Measurements from ENCODE around the gene TJP2. TPM values are rescaled to one million over a fixed set of nuclear protein-coding genes. Genes with fewer than 3 reads are reported as not detected.
"Not testable (repeated sequence)": the region's sequence is repeated elsewhere in the genome, so short reads cannot be mapped to it uniquely, and the experiment has no call there.

Gene TJP2
- polyA plus RNA-seq, 3 donors from 2014 or later = 1.5 to 4.9 (median 1.5) TPM

DNA sequence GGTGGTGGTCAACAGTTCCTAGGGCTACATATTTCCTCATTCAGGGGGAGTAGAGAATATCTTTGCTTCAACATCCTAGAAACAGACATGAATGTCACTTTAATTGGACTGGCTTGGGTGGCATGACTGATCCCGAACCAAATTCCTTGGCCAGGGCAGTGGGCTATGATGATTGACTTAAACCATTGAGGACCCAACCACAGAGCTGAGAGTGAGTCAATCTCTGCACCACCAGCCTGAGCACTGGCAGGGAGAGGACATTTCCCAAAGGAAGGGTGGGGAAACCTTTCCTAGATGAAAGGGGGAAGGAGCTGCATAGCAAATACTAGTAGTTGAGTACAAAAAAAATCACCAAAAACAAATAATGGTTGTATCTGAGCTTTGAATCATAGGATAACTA lies 98.1 kb downstream of the TJP2 start:
- Mint-ChIP-seq H3K36me3 (no peaks in the 10 kb centered on the region), H3K9me3 (peaks cover 0 to 6% (median under 1%) of the 10 kb centered on the region in 6 donors), H3K27ac (no peak overlapping the region), H3K4me3 (no peak overlapping the region), H3K27me3 (ENCODE audit: low read depth in 3 of 3) (peaks cover 0 to 4% (median 2%) of the 10 kb centered on the region in 3 donors), H3K4me1 (no peaks in the 10 kb centered on the region)
- no peak for DNase-seq

DNA sequence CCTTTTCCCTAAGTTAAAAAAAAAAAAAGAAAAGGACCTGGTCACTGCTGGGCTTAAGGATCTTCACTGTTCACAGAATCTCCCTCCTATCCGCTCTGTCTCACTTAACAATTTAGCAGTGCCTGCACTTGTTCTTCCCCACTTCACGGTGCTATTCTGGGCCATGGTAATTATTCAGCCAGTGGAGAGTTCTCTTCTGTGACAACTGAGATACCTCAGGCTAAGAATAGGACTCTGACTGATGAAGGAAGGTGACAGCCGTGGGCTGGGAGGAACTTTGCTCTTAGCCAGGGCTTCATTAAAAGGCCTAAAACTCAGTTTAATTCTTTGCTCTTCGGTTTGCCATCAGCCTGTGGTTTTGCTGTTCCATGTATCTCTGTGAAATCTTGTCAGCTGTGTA lies 99.1 kb downstream of the TJP2 start:
- H3K36me3 Mint-ChIP-seq = no peaks in the 10 kb centered on the region
- peaks cover 0 to 4% (median 2%) of the 10 kb centered on the region in 3 donors for H3K27me3 Mint-ChIP-seq (ENCODE audit: low read depth in 3 of 3)
- no peak overlapping the region for H3K27ac Mint-ChIP-seq
- no peak overlapping the region for H3K4me3 Mint-ChIP-seq
- no peak for DNase-seq
- no peaks in the 10 kb centered on the region for H3K4me1 Mint-ChIP-seq
- H3K9me3 Mint-ChIP-seq = peaks cover 0 to 10% (median 3%) of the 10 kb centered on the region in 6 donors

DNA sequence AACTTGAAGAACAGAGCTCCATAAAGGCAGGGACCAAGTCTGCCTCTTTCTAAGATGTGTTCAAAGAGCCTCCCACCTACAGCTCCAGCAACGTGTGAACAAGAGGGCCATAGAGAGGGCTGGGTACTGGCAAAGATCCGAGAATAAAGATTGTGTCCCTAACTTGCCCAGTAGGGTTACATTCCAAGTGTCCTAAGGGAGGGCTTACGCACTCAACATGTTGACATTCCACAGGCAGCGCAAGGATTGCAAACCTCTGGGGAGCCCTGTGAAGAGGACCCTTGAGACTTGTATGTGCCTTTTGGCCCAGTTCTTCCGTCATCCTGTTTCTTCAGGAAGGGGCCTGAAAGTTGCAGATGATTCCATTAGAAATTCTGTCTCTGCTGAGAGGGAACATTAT lies 102.7 kb downstream of the TJP2 start:
- Mint-ChIP-seq H3K4me1 (no peaks in the 10 kb centered on the region), H3K36me3 (no peaks in the 10 kb centered on the region), H3K27ac (no peak overlapping the region), H3K27me3 (ENCODE audit: low read depth in 3 of 3) (peaks cover 1 to 2% (median 2%) of the 10 kb centered on the region in 3 donors), H3K4me3 (no peak overlapping the region), H3K9me3 (peaks cover 0 to 10% (median 1%) of the 10 kb centered on the region in 6 donors)
- DNase-seq = no peak

DNA sequence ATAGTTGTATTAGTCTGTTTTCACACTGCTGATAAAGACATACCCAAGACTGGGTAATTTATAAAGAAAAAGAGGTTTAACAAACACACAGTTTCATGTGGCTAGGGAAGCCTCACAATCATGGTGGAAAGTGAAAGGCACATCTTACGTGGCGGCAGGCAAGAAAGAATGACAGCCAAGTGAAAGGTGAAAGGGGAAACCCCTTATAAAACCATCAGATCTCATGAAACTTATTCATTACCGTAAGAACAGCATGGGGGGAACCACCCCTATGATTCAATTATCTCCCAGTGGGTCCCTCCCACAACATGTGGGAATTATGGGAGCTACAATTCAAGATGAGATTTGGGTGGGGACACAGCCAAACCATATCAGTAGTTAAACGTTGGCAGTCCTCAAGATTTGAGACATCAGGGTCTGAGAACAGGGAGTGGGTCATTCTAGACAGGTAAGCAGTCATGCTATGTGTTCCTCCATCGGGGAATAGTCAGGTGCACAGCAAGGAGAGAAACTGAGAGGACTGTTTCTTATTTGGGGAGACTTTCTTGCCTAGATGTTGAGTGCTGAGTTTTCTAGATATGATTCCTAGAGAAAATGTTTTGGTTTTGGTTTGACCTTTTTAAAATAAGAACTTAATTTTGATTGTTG lies 105.1 kb downstream of the TJP2 start:
- no peaks in the 10 kb centered on the region for H3K36me3 Mint-ChIP-seq
- no peak overlapping the region for H3K4me3 Mint-ChIP-seq

DNA sequence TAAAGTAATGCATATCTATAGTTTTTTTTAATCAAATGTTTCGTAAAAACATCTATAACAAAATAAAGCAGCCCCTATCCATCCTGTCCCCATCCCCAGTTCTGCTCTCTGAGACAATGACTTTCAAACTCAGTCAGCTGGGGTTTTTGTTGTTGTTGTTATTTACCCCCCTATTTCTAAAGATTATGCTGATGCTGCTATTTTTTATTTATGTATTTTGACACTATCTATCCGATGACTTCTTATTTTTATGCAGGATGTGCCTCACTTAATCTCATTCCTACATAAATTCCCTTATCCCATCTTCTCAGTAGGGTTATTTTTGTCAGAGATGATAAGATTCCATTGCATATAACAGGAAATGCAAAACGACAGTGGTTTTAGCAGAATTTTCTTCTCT lies 105.7 kb downstream of the TJP2 start:
- H3K9me3 Mint-ChIP-seq = peaks cover 0 to 6% (median 3%) of the 10 kb centered on the region in 6 donors
- peaks cover 0 to 2% (median 1%) of the 10 kb centered on the region in 3 donors for H3K27me3 Mint-ChIP-seq (ENCODE audit: low read depth in 3 of 3)

More for the DNA sequence above, 105.1 kb downstream of the TJP2 start:
- no peaks in the 10 kb centered on the region for H3K4me1 Mint-ChIP-seq
- peak overlapping the region in 1 of 6 donors; percentile 28 for H3K27ac Mint-ChIP-seq
- peaks cover 1 to 2% (median 2%) of the 10 kb centered on the region in 3 donors for H3K27me3 Mint-ChIP-seq (ENCODE audit: low read depth in 3 of 3)
- no peak for DNase-seq
- peaks cover 0 to 9% (median 3%) of the 10 kb centered on the region in 6 donors for H3K9me3 Mint-ChIP-seq

DNA sequence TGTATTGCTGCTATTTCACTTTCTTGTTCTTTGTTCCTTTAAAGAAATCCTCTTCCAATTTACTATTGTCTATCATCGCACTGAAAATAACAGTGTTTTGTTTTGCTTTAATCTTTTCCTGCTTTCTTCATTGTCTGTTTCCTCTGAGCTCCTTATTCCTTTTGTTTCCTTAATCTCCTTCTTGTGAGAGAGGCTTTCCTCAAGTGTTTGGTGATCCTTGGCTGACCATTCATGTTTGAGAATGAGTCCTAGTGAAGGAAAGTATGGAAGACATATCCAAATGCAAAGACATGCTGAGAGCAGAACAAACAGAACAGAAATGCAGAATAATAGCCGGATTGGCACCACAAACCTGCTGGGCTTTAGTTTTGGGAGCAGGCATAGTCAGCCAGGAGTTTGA lies 108.9 kb downstream of the TJP2 start:
- Mint-ChIP-seq H3K9me3 (peaks cover 0 to 6% (median 2%) of the 10 kb centered on the region in 6 donors), H3K27ac (no peak overlapping the region), H3K4me1 (no peaks in the 10 kb centered on the region), H3K27me3 (ENCODE audit: low read depth in 3 of 3) (peaks cover 1 to 8% (median 5%) of the 10 kb centered on the region in 3 donors), H3K4me3 (no peak overlapping the region), H3K36me3 (no peaks in the 10 kb centered on the region)
- no peak for DNase-seq

More for the DNA sequence above, 105.7 kb downstream of the TJP2 start:
- Mint-ChIP-seq H3K4me3 (no peak overlapping the region), H3K4me1 (no peaks in the 10 kb centered on the region), H3K36me3 (no peaks in the 10 kb centered on the region), H3K27ac (no peak overlapping the region)
- no peak for DNase-seq

DNA sequence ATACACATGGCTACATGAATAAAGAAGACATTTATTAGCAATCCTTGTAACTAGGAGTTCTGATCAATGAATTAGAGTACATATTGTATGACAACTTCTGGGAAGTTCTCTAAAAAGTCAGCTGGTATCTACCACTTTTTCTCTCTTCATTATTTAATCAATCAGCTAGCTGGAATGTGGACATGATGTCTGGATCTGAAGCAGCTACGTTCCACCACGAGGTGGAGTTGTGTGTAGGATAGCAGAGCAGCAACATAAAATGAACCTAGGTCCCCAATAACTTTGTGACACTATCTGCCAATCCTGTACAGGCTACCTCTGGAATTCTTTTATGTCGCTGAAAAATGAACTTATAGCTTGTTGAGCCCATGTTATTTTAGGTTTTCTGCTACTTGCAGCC lies 118.0 kb downstream of the TJP2 start:
- Mint-ChIP-seq H3K27me3 (ENCODE audit: low read depth in 3 of 3) (peaks cover 2 to 3% (median 2%) of the 10 kb centered on the region in 3 donors), H3K9me3 (peaks cover 0 to 4% (median 0%) of the 10 kb centered on the region in 6 donors)

DNA sequence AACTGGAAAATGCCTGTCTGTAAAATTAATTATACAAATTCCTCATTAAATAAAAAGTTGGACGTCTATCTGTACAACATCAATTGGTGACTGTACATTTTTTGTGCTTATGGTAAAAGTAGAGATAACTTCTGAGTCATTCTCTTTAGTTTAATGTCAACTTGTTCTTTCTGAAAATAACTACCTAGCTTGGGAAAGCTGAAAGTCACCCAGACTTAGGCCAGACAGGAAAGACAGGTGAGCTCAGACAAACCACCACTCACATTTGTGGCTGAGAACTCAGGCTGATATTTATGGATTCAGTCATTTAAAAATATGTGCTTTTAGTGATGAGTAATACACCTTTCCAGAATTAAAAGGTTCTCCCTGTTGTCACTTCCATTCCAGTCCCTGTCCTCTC lies 119.1 kb downstream of the TJP2 start:
- H3K9me3 Mint-ChIP-seq = peaks cover 0 to 4% (median 0%) of the 10 kb centered on the region in 6 donors
- no peak overlapping the region for H3K27ac Mint-ChIP-seq
- no peak overlapping the region for H3K4me3 Mint-ChIP-seq
- H3K27me3 Mint-ChIP-seq (ENCODE audit: low read depth in 3 of 3) = peaks cover 0 to 3% (median 2%) of the 10 kb centered on the region in 3 donors
- no peak for DNase-seq
- no peaks in the 10 kb centered on the region for H3K4me1 Mint-ChIP-seq
- H3K36me3 Mint-ChIP-seq = no peaks in the 10 kb centered on the region

More for the DNA sequence above, 118.0 kb downstream of the TJP2 start:
- no peak for DNase-seq
- no peaks in the 10 kb centered on the region for H3K4me1 Mint-ChIP-seq
- H3K27ac Mint-ChIP-seq = no peak overlapping the region
- H3K4me3 Mint-ChIP-seq = no peak overlapping the region
- H3K36me3 Mint-ChIP-seq = no peaks in the 10 kb centered on the region

DNA sequence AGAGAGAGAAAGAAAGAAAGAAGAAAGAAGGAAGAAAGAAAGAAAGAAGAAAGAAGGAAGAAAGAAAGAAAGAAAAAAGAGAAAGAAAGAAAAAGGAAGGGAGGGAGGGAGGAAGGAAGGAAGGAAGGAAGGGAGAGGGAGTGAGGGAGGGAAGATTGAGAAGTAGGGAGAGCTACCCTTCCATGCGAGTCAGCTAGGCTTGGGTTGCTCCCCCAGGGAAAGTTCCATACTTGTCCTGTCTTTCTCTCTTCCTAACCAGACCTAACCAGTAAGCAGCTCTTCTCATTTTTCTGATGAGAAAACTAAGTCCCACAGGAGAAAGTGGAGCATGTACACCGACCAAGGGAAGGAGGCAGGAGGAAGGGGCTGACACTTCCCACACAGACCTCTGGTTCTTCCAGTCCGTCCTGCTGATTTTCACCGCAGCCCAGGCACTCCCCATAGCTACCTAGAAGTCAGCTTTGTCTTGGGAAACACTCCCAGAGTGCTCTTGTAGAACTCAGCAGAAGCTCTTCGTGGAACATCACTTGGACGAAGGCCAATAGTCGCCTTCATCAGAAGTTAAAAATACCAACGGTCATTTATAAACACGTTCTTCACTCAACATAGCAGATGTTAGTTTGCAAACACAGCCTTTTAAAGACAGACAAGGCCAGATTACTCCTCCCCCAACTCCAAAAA lies 121.9 kb downstream of the TJP2 start:
- H3K27ac Mint-ChIP-seq = no peak overlapping the region
- no peak overlapping the region for H3K4me3 Mint-ChIP-seq
- H3K36me3 Mint-ChIP-seq = no peaks in the 10 kb centered on the region
- no peak for DNase-seq
- H3K27me3 Mint-ChIP-seq (ENCODE audit: low read depth in 3 of 3) = peaks cover 0 to 6% (median 2%) of the 10 kb centered on the region in 3 donors
- no peaks in the 10 kb centered on the region for H3K4me1 Mint-ChIP-seq
- no peaks in the 10 kb centered on the region for H3K9me3 Mint-ChIP-seq

DNA sequence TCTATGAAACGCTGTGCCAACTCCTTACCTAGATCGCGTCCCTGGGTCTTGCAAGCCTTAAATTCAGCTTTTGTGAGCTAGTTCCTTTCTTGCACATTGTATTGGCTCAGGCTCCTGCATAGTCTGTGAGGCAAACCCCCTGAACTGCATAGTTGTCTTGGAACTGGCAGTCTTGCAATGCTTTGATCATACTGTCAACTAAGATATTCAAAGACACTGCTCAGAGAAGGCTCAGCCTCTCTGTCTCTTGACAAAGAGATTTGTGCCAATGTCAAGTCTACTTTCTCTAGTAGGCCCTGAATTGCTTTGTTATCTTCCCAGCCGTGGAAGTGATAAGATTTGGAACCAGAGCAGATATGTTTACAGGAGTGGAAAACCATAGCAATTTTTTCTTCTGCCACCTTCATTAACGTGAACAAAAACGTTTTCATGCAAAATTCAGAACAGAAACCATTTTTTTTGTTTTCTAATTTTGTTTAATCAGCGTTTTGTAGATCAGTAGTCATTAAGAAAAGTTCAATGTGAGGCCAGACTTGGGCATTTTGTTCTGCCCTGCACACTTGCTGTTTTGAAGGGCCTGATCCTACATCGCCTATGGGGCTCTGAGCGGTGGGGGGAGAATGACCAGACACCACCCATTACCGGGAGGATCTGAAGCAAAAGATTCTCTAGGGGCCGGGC lies 123.4 kb downstream of the TJP2 start:
- H3K4me3 Mint-ChIP-seq = no peak overlapping the region
- no peaks in the 10 kb centered on the region for H3K36me3 Mint-ChIP-seq
- no peaks in the 10 kb centered on the region for H3K4me1 Mint-ChIP-seq

DNA sequence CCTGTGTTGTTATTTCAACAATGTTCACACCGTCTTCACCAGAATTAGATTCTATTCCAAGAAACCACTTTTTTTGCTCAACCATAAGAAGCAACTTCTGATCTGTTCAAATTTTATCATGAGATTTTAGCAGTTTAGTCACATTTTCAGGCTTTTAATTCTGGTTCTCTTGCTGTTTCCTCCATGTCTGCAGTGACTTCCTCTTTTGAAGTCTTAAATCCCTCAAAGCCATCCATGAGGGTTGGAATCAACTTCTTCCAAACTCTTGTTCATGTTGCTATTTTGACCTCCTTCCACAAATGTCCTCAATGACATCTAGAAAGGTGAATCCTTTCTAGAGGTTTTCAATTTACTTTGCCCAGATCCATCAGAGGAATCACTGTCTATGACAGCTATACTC lies 125.2 kb downstream of the TJP2 start:
- H3K27ac Mint-ChIP-seq = no peak overlapping the region
- peaks cover 0 to 6% (median 3%) of the 10 kb centered on the region in 3 donors for H3K27me3 Mint-ChIP-seq (ENCODE audit: low read depth in 3 of 3)
- no peak overlapping the region for H3K4me3 Mint-ChIP-seq
- no peaks in the 10 kb centered on the region for H3K9me3 Mint-ChIP-seq
- H3K4me1 Mint-ChIP-seq = no peaks in the 10 kb centered on the region
- DNase-seq = no peak
- H3K36me3 Mint-ChIP-seq = no peaks in the 10 kb centered on the region

More for the DNA sequence above, 123.4 kb downstream of the TJP2 start:
- no peak for DNase-seq
- no peak overlapping the region for H3K27ac Mint-ChIP-seq
- H3K27me3 Mint-ChIP-seq (ENCODE audit: low read depth in 3 of 3) = peaks cover 0 to 6% (median 0%) of the 10 kb centered on the region in 3 donors
- no peaks in the 10 kb centered on the region for H3K9me3 Mint-ChIP-seq

DNA sequence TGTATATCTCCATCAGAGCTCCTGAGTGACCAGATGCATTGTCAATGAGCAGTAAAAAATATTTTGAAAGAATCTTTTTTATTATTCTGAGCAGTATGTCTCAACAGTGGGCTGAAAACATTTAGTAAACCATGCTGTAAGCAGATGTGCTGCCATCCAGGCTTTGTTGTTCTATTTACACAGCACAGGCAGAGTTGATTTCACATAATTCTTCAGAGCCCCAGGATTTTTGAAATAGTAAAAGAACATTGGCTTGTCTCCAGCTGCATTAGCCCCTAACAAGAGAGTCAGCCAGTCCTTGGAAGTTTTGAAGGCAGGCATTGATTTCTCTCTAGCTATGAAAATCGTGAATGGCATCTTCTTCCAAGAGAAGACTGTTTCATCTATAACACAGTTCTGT lies 125.7 kb downstream of the TJP2 start:
- H3K4me1 Mint-ChIP-seq = no peaks in the 10 kb centered on the region
- peaks cover 0 to 5% (median 3%) of the 10 kb centered on the region in 3 donors for H3K27me3 Mint-ChIP-seq (ENCODE audit: low read depth in 3 of 3)
- H3K36me3 Mint-ChIP-seq = no peaks in the 10 kb centered on the region
- H3K27ac Mint-ChIP-seq = no peak overlapping the region
- no peak overlapping the region for H3K4me3 Mint-ChIP-seq
- no peaks in the 10 kb centered on the region for H3K9me3 Mint-ChIP-seq
- DNase-seq = no peak

DNA sequence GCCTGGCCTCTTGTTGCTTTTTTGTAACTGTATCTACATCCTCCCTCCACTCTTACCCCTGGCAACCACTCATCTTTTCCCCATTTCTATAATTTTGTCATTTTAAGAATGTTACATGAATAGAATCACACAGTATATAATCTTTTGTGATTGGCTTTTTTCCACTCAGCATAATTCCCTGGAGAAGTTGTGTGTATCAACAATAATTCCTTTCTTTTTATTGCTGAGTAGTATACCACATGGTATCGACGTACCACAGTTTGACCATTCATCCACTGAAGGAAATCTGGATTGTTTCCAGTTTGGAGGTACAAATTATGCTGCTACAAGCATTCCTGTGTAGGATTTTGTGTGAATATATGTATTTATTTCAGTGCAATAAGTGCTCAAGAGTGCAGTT lies 129.3 kb downstream of the TJP2 start:
- Mint-ChIP-seq H3K4me1 (no peaks in the 10 kb centered on the region), H3K27me3 (ENCODE audit: low read depth in 3 of 3) (peaks cover 0 to 8% (median 3%) of the 10 kb centered on the region in 3 donors), H3K9me3 (no peaks in the 10 kb centered on the region), H3K27ac (no peak overlapping the region), H3K4me3 (no peak overlapping the region), H3K36me3 (no peaks in the 10 kb centered on the region)
- no peak for DNase-seq

DNA sequence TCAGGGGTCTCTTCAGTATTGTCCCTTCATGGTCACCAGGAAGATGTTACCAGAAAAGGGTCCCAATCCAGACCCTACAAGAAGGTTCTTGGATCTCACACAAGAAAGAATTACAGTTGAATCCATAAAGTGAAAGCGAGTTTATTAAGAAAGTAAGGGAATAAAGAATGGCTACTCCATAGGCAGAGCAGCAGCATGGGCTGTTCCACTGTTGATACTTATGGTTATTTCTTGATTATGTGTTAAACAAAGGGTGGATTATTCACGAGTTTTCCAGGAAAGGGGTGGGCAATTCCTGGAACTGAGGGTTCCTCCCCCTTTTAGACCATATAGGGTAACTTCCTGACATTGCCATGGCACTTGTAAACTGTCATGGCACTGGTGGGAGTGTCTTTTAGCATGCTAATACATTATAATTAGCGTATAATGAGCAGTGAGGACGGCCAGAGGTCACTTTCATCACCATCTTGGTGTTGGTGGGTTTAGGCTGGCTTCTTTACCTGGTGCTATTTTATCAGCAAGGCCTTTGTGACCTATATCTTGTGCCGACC lies 132.9 kb downstream of the TJP2 start:
- H3K4me3 Mint-ChIP-seq, H3K4me1 Mint-ChIP-seq, H3K36me3 Mint-ChIP-seq, H3K27ac Mint-ChIP-seq, H3K9me3 Mint-ChIP-seq, DNase-seq: not testable (repeated sequence)
- H3K27me3 Mint-ChIP-seq (ENCODE audit: low read depth in 3 of 3) = peaks cover 0 to 10% (median 7%) of the 10 kb centered on the region in 3 donors

Measured in immature natural killer cell (primary cell).